BE2C (cell line): ENCODE data around the gene TXNDC8.

Experiments
- DNase-seq: peaks from one replicate; pipeline ENCODE4 v3.0.0-alpha.2; 2020
- H3K27me3 ChIP-seq: fragments of 250-450 bp; sonication (Bioruptor Pico); 2 replicates; pipeline ENCODE4 v1.5.1; 2020; ENCODE audit warnings: mild to moderate bottlenecking
- H3K36me3 ChIP-seq: fragments of 250-450 bp; sonication (Bioruptor Pico); 2 replicates; pipeline ENCODE4 v1.5.1; 2020; ENCODE audit warnings: mild to moderate bottlenecking
- H3K4me1 ChIP-seq: fragments of 250-450 bp; sonication (Bioruptor Pico); 2 replicates; pipeline ENCODE4 v1.5.1; 2020
- H3K4me3 ChIP-seq: 2 replicates; pipeline ENCODE4 v1.5.1; 2011; ENCODE audit warnings: low read depth, low read length
- H3K9me3 ChIP-seq: fragments of 250-450 bp; sonication (Bioruptor Pico); 2 replicates; pipeline ENCODE4 v1.5.1; 2020
- CTCF ChIP-seq: IDR thresholded peaks from 2 replicates; pipeline ENCODE4 v1.5.1; 2012; ENCODE audit warnings: mild to moderate bottlenecking, low read depth, low read length

TXNDC8 gene

GRCh38 chr9:110266795-110267194, 70.9 kb downstream of the TXNDC8 start:
- no peak overlapping the region for H3K4me3 ChIP-seq
- H3K9me3 ChIP-seq = no peaks in the 10 kb centered on the region
- DNase-seq = no peak
- no peak for TF ChIP-seq CTCF
- H3K27me3 ChIP-seq = no peaks in the 10 kb centered on the region
- H3K36me3 ChIP-seq = no peaks in the 10 kb centered on the region
- no peaks in the 10 kb centered on the region for H3K4me1 ChIP-seq

- Histone ChIP-seq H3K9me3 (no peaks in the 10 kb centered on the region), H3K27me3 (no peaks in the 10 kb centered on the region), H3K36me3 (no peaks in the 10 kb centered on the region), H3K4me1 (no peaks in the 10 kb centered on the region), H3K4me3 (no peak overlapping the region)
- TF ChIP-seq CTCF = no peak
- DNase-seq = no peak
These were observed 76.0 kb downstream of the TXNDC8 start for GRCh38 chr9:110261632-110262031.

- no peaks in the 10 kb centered on the region for H3K27me3 ChIP-seq
- no peak for DNase-seq
- TF ChIP-seq CTCF = no peak
- H3K4me1 ChIP-seq = no peaks in the 10 kb centered on the region
- no peaks in the 10 kb centered on the region for H3K36me3 ChIP-seq
- H3K9me3 ChIP-seq = no peaks in the 10 kb centered on the region
- H3K4me3 ChIP-seq = no peak overlapping the region
These were observed 76.8 kb downstream of the TXNDC8 start for GRCh38 chr9:110260911-110261310.

GRCh38 chr9:110259566-110259965, 78.1 kb downstream of the TXNDC8 start:
- Histone ChIP-seq H3K9me3 (no peaks in the 10 kb centered on the region), H3K4me1 (no peaks in the 10 kb centered on the region), H3K4me3 (no peak overlapping the region), H3K27me3 (no peaks in the 10 kb centered on the region), H3K36me3 (no peaks in the 10 kb centered on the region)
- DNase-seq = no peak
- no peak for TF ChIP-seq CTCF

GRCh38 chr9:110258690-110259091, 79.0 kb downstream of the TXNDC8 start:
- Histone ChIP-seq H3K27me3 (no peaks in the 10 kb centered on the region), H3K36me3 (no peaks in the 10 kb centered on the region; the same call in 1 of the 2 replicates), H3K4me3 (no peak overlapping the region), H3K4me1 (no peaks in the 10 kb centered on the region), H3K9me3 (no peaks in the 10 kb centered on the region)
- no peak for TF ChIP-seq CTCF
- DNase-seq = no peak

GRCh38 chr9:110257956-110258355, 79.7 kb downstream of the TXNDC8 start:
- no peaks in the 10 kb centered on the region for H3K9me3 ChIP-seq
- no peaks in the 10 kb centered on the region for H3K27me3 ChIP-seq
- no peak for DNase-seq
- H3K36me3 ChIP-seq = peaks cover 2% of the 10 kb centered on the region; the same call in 1 of the 2 replicates
- no peak overlapping the region for H3K4me3 ChIP-seq
- no peaks in the 10 kb centered on the region for H3K4me1 ChIP-seq
- no peak for TF ChIP-seq CTCF
